Astrocyte (in vitro differentiated cells and primary cell): ENCODE data around the gene BTBD6. TPM values are rescaled to one million over a fixed set of nuclear protein-coding genes. Genes with fewer than 3 reads are reported as not detected.
A peak's percentile ranks its signal among the peaks of the same experiment; 100 is the strongest.

Source experiments
- DNase-seq: peaks from one replicate; pipeline ENCODE4 v3.0.0-alpha.2; 2010; ENCODE audit warnings: low read depth
- FAIRE-seq: peaks from 2 replicates; lab custom pipeline; 2011; peaks lifted over from hg19 to GRCh38; lab: Jason Lieb, UNC
- H2AFZ ChIP-seq: 2 replicates; pipeline ENCODE4 v1.6.0; 2012; ENCODE audit warnings: low read depth, low read length, inconsistent platforms
- H3K27ac ChIP-seq: 2 replicates; pipeline ENCODE4 v1.5.1; 2011; ENCODE audit warnings: low read depth, low read length, inconsistent platforms
- H3K27me3 ChIP-seq: 2 replicates; pipeline ENCODE4 v1.6.0; 2011; ENCODE audit warnings: low read length, inconsistent platforms; ENCODE audit not compliant: insufficient read depth
- H3K36me3 ChIP-seq: 2 replicates; pipeline ENCODE4 v1.5.1; 2011; ENCODE audit warnings: low read length, inconsistent platforms; ENCODE audit not compliant: insufficient read depth
- H3K4me1 ChIP-seq: 2 replicates; pipeline ENCODE4 v1.5.1; 2011; ENCODE audit warnings: low read length, inconsistent platforms; ENCODE audit not compliant: insufficient read depth
- H3K4me2 ChIP-seq: 2 replicates; pipeline ENCODE4 v1.6.0; 2012; ENCODE audit warnings: low read length, inconsistent platforms
- H3K4me3 ChIP-seq: 2 replicates; pipeline ENCODE4 v1.5.1; 2011; ENCODE audit warnings: low read depth, mild to moderate bottlenecking, low read length, inconsistent platforms; ENCODE audit not compliant: insufficient read depth
- H3K79me2 ChIP-seq: 2 replicates; pipeline ENCODE4 v1.6.0; 2012; ENCODE audit warnings: mild to moderate bottlenecking, low read length, inconsistent platforms; ENCODE audit not compliant: insufficient read depth
- H3K9ac ChIP-seq: 2 replicates; pipeline ENCODE4 v1.6.0; 2012; ENCODE audit warnings: mild to moderate bottlenecking, low read length, inconsistent platforms
- H3K9me3 ChIP-seq: 2 replicates; pipeline ENCODE4 v1.5.1; 2012; ENCODE audit warnings: low read depth, mild to moderate bottlenecking, low read length, inconsistent platforms; ENCODE audit not compliant: insufficient read depth
- H4K20me1 ChIP-seq: 2 replicates; pipeline ENCODE4 v1.6.0; 2012; ENCODE audit warnings: low read length, inconsistent platforms; ENCODE audit not compliant: insufficient read depth
- H3K27ac Mint-ChIP-seq: one replicate; pipeline ENCODE4 v1.8.0; 2021; ENCODE audit warnings: mild to moderate bottlenecking, mixed read lengths; ENCODE audit not compliant: unreplicated experiment
- H3K27me3 Mint-ChIP-seq: one replicate; pipeline ENCODE4 v1.8.0; 2021; ENCODE audit warnings: low read depth, mixed read lengths; ENCODE audit not compliant: unreplicated experiment
- H3K36me3 Mint-ChIP-seq: one replicate; pipeline ENCODE4 v1.8.0; 2021; ENCODE audit warnings: low read depth, mixed read lengths; ENCODE audit not compliant: unreplicated experiment
- H3K4me1 Mint-ChIP-seq: one replicate; pipeline ENCODE4 v1.8.0; 2021; ENCODE audit warnings: low read depth, mixed read lengths; ENCODE audit not compliant: unreplicated experiment
- H3K4me3 Mint-ChIP-seq: one replicate; pipeline ENCODE4 v1.8.0; 2021; ENCODE audit warnings: mild to moderate bottlenecking, moderate library complexity, mixed read lengths; ENCODE audit not compliant: unreplicated experiment
- H3K9me3 Mint-ChIP-seq: one replicate; pipeline ENCODE4 v1.8.0; 2021; ENCODE audit warnings: mild to moderate bottlenecking, mixed read lengths; ENCODE audit not compliant: unreplicated experiment
- CTCF ChIP-seq: IDR thresholded peaks from 2 replicates; pipeline ENCODE4 v1.5.1; 2011; ENCODE audit warnings: low read depth, mild to moderate bottlenecking, inconsistent platforms, low read length, moderate library complexity; ENCODE audit not compliant: insufficient read depth
- EZH2 ChIP-seq: IDR thresholded peaks from 2 replicates; pipeline ENCODE4 v1.6.1; 2012; ENCODE audit warnings: mild to moderate bottlenecking, low read length, inconsistent platforms; ENCODE audit not compliant: insufficient read depth
- total RNA-seq: library from RNA; stranded (reverse); gene quantifications from 2 replicates; pipeline ENCODE4 v1.2.1, GENCODE V29; 2021

The BTBD6 gene
- total RNA-seq, 1 donor from 2014 or later = 25.1 TPM

- DNase-seq = no peak
- H3K36me3 ChIP-seq = no peaks in the 10 kb centered on the region
- no peak overlapping the region for H3K4me2 ChIP-seq
- no peak overlapping the region for H3K27ac ChIP-seq
- Mint-ChIP-seq H3K36me3 (peaks cover 14% of the 10 kb centered on the region), H3K27me3 (no peaks in the 10 kb centered on the region), H3K4me3 (no peak overlapping the region), H3K4me1 (peaks cover 4% of the 10 kb centered on the region), H3K9me3 (no peaks in the 10 kb centered on the region), H3K27ac (no peak overlapping the region)
- H3K4me1 ChIP-seq = peaks cover 9% of the 10 kb centered on the region
- H4K20me1 ChIP-seq = peaks cover 37% of the 10 kb centered on the region
- H3K79me2 ChIP-seq = no peaks in the 10 kb centered on the region
- no peaks in the 10 kb centered on the region for H3K27me3 ChIP-seq
- no peak overlapping the region for H3K9ac ChIP-seq
- FAIRE-seq = no peak
- H3K4me3 ChIP-seq = no peak overlapping the region
- no peak for TF ChIP-seq CTCF
- TF ChIP-seq EZH2 = no peak
- H3K9me3 ChIP-seq = no peaks in the 10 kb centered on the region
- no peak overlapping the region for H2AFZ ChIP-seq
Observed at GRCh38 chr14:105257464-105257863, 9.1 kb downstream of the BTBD6 start.

DNA sequence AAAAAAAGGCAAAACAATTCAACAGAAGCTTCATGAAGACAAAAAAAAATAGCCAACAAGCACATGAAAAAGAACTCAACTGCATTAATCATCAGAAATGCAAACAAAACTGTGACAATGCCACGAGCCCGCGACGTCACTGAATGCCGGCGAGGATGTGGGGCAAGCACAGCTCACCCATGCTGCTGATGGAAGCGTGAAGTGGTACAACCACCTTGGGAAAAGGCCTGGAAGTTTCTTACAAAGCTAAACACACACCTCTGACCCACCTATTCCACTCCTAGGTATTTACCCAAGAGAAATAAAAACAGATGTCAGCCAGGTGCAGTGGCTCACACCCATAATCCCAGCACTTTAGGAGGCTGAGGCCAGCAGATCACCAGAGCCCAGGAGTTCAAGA, 10.5 kb downstream of the BTBD6 start:
- Mint-ChIP-seq H3K4me1 (peaks cover 4% of the 10 kb centered on the region), H3K27ac (no peak overlapping the region)
- no peak overlapping the region for H3K4me2 ChIP-seq

More for the DNA sequence above, 10.5 kb downstream of the BTBD6 start:
- Mint-ChIP-seq H3K27me3 (no peaks in the 10 kb centered on the region), H3K9me3 (no peaks in the 10 kb centered on the region), H3K4me3 (no peak overlapping the region), H3K36me3 (peaks cover 9% of the 10 kb centered on the region)
- Histone ChIP-seq H3K27me3 (no peaks in the 10 kb centered on the region), H3K79me2 (no peaks in the 10 kb centered on the region), H3K4me3 (no peak overlapping the region), H3K9me3 (no peaks in the 10 kb centered on the region), H3K27ac (no peak overlapping the region), H4K20me1 (peaks cover 28% of the 10 kb centered on the region), H3K36me3 (no peaks in the 10 kb centered on the region), H3K9ac (no peak overlapping the region), H2AFZ (no peak overlapping the region), H3K4me1 (peaks cover 9% of the 10 kb centered on the region)
- FAIRE-seq = no peak
- TF ChIP-seq EZH2 (no peak), CTCF (no peak)
- DNase-seq = peak; percentile 26
